Measurements from ENCODE around the gene KRTAP5-3.

DNA sequence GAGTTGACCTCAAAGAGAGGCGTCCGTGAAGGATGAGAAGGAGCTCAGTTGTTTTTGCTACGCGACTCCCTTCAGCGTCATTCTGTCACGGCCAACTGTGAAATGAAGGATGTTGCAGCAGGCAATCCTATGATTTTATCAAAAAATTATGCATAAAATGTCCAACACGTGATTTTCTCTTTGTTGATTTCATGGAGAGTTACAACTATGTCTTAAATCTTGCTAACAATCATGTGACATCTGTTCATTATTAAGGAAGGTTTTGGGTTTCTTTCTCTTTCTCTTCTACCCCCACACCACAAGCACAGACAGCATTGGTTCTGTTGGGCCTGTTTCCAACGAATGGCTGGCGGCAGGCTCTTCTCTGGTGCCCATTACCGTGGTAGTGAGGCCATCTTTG is 10.0 kb upstream of the KRTAP5-3 start:
- TF ChIP-seq EZH2 (IDR thresholded peaks at IDR 0.05; ENCODE audit: insufficient read depth, poor library complexity, severe bottlenecking) (no peak), EZH2phosphoT487 (IDR thresholded peaks at IDR 0.05; ENCODE audit: insufficient read depth, low read depth) (no peak)
